Measurements from ENCODE around the gene NPM3.
A peak's percentile ranks its signal among the peaks of the same experiment; 100 is the strongest.

The NPM3 gene

DNA sequence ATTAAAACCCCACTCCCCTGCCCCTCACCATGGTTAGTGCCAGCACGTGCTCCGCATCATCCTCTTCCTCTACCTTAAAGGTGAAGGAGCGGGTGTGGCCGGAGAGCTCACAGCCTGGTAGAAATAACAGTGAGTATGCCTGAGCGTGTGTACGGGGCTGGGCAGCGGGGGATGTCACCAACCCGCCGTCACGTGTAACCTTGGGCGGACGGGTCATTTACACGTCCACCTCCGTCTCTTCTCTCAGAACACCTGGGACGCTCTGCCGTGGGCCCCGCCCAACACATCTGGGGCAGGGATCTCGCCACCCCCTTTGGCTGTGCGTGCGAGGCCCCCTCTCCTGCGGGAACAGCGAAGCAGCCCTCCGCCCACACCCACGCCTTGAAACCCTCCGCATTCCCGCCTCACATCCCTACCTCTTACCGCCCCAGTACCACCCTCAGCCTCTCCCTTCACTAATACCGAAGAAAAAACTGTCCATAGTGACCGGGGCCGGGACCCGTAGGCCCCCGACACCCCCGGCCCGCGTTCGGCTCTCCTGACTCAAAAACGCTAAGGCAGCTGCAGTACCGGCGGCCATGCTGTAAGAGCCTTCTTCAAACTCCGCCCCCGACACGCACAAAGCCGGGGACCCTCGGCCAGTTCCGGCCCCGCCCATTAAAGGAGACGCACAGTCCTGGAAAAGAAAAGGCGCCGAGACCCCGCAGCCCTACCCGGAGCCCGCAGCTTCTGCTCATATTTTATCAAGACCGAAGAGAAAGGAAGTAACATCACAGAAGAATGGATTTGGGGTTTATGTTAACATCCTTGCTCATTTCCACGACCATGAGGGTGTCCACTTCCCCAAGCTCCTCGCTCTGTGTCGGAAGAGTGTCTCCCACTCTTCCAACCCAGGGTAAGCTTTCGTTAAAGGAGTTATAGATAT is at the start of gene NPM3:
TSS of gene NPM3 (minus strand) at position 636 of the 925 bp plus-strand sequence. CDS start at position 580, 56 bp downstream.
- peak; percentile 82 for DNase-seq

GRCh38 chr10:101832325-101832771 is 49.1 kb upstream of the NPM3 start:
- DNase-seq: peak; percentile 7

DNA sequence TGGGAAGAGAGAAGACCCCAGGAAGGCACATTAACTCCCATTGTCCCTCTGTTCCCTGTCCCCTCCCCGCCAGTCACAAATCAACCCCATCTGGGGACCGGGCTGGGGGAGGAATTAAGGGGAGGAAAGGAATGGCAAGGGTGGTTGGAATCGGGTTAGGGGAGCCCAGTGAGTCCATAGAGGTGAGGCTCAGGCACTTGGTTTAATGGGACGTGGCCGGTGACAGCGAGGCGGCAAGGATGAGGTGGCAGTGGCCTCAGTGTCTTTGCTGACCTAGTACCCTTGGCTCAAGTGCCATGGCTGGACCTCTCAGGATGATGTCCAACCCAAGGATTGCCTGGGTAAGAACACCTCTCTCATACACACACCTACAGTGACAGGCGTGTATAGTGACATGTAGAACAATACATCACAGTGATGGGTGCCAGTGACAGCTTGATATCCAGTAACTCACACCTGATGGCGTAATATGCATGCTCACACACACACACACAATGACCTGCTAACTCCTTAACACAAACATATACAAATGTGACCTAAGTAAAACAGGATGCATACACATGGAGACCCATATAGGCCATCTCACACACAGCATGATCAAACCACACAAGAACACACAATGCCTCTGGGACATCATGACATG is 48.0 kb upstream of the NPM3 start:
- no peak for DNase-seq

GRCh38 chr10:101830322-101831168 is 47.3 kb upstream of the NPM3 start:
- peak; percentile 86 for DNase-seq

GRCh38 chr10:101829561-101830315 is 46.5 kb upstream of the NPM3 start:
- peak; percentile 79 for DNase-seq

- DNase-seq: no peak
Observed at GRCh38 chr10:101828766-101829551, 45.7 kb upstream of the NPM3 start.

DNA sequence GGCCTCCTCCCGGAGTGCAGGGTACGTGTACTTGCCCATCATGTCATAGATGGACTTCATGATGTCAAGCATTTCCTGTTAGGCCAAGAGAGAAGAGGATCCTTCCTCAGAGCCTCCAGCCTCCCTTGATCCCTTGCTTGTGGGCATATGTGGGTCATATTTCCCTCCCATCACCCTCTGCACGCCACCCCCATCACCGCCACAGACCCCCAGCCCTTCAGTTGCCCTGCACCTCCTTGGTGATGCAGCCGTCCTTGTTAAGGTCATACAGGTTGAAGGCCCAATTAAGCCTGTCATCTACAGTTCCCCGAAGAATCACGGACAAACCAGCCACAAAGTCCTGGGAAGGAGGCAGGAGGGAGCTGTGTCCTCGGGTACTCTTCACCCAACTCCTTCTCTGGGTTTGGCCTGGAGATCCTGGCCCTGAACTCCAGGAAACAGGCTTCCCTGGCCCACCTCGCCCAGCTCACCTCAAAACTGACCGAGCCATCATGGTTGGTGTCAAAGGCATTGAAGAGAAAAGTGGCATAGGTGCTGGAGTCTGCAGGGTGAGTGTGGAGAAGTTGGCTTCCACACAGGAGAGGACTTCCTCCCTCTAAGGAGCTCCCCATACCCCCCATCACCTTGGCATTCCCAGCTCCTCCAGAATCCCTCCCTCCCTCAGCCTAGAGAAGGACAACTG is 44.8 kb upstream of the NPM3 start:
- DNase-seq: no peak

- DNase-seq: no peak
Observed at GRCh38 chr10:101826852-101827434, 43.7 kb upstream of the NPM3 start.

GRCh38 chr10:101824736-101825135 is 41.5 kb upstream of the NPM3 start:
- no peak for DNase-seq

GRCh38 chr10:101818872-101819633 is 35.8 kb upstream of the NPM3 start:
- peak; percentile 83 for DNase-seq

DNA sequence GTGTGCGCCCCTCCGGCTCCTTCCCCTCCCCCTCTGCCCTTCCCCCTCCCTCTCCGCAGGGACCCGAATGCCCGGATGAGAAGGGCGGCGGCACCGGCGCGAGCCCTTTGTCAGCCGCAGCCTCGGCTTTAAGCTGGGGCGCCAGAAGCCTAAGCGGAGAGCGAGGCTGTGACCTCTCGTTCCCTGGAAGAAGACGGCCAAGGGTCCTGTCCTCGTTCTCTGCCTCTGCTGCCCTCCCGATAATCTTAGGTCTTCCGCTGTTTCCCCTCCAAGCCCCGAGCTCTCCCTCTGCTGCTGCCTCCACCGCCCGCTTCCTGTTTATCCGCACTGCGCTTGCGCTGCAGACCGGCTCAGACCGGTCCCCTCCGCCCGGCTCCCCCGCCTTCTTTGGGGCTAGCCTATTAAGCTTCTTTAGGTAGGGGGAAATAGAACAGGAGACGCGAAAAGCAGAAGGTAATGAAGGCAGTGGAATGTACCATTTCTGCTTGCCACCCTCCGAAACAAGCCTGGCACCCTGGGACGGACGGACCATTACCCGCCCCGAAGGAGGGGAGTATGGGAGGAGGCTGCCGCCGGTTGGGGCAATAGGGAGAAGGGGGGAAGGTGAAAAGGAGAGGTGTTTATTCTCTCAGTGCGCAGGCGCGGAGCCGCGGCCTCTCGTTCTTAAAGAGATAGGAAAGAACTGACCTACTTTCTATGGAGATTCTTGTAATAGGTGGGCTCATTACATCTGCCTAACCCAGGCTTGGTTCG is 35.0 kb upstream of the NPM3 start, which contains the start of gene OGA:
TSS of gene OGA (minus strand) at position 326 of the 753 bp plus-strand sequence. CDS start 422 bp downstream, outside the sequence.
- peak; percentile 98 for DNase-seq

DNA sequence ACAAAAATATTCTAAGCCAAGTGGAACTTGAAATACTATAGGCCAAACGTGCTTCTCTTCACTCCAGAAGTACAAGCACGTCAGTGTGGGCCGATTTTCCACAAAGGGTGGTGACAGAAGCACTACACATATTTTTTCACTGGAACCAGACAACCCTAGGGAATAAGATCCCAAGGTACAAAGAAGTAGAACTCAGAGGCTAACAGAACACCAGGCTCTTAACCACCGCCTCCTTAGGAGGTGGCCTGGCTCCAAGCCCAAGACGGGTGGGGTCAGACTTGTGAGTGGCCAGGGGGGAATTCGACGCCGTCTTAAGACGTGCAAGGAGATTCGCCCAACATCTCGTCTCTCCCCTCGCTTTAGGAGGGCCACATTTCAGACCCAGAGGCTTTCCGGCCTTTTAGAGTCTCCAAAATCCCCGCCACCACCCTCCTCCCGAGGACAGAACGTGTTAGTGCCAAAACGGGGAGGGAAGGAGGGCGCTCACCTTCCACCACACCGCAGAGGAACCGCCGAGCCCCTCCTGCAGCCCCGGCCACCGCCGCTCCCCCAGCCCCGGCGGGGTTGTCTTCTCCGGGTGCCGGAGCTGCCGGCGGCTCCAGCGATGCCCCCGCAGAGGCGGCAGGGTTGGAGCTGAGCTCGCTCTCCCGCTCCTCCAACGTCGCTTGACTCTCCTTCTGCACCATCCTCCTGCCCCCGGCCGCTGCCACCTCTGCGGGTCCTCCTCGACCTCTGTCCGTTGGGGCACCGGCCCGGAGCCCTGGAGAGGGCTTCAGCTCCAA is 34.3 kb upstream of the NPM3 start:
- peak; percentile 64 for DNase-seq

DNA sequence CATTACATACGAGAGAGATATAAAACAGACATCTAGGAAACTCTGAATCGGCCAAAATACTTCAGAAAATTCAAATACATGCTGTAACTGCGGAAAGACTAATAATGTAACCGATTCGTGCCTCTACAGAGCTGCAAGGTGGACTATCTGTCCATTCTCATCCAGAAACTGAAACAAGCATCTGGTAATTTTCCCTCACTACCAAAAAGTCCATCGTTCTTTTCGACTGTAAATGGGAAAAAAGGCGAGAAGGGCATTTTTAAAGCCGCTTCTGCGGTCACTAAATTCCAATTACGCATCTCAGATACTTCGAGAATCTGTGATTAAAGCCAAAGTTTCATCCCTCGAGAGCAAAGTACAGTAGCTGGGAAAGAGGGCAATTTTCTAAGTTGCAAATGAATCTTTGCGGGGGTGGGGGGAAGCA is 33.7 kb upstream of the NPM3 start:
- no peak for DNase-seq

DNA sequence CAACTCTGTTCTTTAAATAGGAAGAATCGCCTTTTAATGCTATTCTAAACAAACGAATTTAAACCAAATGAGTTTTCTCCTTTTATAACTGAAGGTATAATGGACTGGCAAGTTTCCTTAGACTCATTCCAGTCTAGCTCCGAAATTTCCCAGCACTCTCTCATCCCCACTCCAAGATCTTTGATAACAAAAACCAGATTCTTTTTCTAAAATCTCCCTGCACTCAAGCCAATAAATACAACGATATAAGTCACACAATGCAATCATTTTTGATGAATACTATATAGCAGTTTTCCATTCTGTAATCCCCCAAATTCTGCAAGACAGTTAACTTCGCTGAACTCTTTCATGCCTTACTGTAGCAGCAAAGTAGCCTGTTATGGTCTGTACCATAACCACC is 33.1 kb upstream of the NPM3 start:
- DNase-seq: no peak

GRCh38 chr10:101814466-101815071 is 31.3 kb upstream of the NPM3 start:
- no peak for DNase-seq

GRCh38 chr10:101812606-101813005 is 29.4 kb upstream of the NPM3 start:
- no peak for DNase-seq

DNA sequence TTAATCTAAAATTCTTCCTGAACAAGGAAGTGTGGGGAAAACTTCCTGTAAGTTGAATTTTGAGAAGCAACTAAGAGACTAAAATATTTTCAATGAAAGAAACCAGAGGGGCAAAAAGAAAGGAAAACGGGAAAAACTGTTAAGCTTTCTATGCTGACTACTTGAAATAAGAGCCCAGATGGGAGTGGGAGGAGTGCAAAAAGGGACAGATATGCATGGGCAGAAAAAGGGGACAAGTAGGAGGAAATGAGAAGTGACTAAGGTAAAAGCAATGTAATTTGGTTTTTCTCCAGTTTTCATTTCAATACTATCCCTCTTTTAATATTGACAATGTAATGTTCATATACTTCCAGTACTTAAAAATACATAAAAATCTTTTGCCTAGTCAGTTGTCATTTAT is 23.9 kb upstream of the NPM3 start:
- no peak for DNase-seq
